ENCODE data around the gene B4GALNT4.
"Not testable (repeated sequence)": the region's sequence is repeated elsewhere in the genome, so short reads cannot be mapped to it uniquely, and the experiment has no call there.

The B4GALNT4 gene

DNA sequence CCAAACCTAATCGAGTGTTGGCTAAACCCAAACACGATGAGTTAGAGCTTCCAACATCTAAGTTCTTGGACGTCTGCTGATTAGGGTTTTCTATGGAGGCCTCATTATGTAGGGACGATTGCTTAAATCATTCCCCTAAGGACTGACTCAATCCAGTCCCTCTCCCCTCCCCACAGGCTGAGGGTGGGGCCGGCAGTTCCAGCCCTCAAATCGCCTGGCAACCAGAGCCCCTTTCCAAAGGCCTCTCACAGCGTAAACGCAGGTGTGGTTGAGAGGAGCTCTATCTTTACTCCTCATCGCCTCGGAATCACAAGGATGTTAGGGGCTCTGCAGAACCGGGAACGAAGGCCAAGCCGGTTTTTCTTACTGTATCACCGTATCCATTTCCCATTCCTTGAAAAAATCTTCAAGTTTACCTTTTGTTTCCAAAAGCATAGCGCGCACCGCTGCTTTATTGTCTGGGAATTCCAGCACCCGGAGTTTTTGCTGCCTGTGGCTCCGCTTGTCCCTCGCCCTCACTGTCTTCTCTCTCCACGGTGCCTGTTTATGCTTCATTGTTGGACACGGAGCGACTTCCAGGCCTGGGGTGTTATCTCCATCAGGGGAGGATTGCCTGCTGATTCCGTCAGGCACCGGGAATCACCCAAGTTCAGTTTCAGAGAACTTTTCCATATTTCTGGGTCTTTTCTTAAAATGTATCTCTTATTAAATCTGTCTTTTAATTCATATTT lies 34.9 kb upstream of the B4GALNT4 start:
- no peak for DNase-seq (ENCODE audit: low spot score)

DNA sequence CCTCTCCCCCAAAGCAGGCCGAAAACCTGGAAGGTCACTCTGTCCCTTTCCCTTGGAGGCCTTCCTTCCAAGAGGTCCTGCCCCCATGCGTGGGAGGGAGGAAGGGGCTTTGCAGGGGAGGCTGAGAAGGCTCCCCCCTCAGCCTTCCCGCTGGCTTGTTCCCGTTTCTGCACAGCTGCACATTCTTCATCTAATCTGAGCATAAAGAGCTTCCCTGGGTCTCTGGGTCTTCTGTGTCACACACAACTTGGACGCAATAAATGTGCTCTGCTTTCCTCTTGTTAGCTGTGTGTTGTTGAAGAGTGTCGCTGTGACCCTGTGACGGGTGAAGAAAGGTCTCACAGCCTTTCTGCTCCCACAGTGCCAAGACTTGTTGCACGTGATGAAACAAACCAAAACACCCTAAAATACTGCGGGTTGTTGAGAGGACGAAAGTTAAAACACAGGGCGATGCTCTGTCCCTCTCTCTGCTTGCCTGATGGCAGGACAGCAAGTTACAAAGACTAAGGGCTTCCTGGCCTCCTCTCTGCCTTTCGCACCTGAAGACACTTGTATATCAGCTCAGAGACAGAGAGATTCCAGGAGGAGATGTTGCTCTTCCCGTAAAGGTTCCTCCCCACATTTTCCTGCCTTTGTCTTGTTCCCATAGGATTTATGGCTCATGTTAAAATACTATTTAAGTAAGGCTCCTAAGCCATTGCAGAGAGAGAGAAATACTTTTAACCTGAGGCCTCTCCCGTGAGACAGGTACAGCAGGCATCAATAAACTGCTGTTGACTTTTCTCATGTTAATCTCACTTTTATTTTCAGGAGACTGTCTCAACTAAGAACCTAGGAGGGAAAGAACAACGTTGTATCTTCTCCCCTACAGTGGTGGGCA lies 33.3 kb upstream of the B4GALNT4 start:
- DNase-seq (ENCODE audit: low spot score) = peak; percentile 64

DNA sequence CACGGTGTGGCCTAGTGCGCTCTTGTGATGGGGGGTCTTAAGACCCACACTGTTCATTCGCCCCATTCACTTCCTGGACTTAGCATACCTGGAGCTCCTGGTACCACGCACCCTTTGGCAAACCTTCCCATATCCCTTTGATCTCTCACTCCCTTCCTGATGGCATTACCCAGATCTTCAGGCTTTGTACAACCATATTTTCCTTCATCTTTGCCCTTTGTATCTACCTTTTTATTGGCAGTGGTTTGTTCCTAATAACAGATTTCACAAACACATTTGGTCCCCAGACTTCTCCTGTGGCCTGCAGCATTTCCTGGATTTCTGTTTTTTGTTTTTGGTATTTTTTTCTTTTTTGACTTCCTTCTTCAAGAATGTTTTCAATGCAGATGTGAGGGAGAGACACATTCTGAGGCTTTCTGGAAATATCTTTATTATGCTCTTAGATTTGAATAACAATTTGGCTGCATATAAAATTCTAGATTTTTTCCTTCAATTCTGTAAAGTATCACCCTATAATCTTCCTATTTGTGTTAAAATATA lies 32.6 kb upstream of the B4GALNT4 start:
- DNase-seq (ENCODE audit: low spot score) = no peak

DNA sequence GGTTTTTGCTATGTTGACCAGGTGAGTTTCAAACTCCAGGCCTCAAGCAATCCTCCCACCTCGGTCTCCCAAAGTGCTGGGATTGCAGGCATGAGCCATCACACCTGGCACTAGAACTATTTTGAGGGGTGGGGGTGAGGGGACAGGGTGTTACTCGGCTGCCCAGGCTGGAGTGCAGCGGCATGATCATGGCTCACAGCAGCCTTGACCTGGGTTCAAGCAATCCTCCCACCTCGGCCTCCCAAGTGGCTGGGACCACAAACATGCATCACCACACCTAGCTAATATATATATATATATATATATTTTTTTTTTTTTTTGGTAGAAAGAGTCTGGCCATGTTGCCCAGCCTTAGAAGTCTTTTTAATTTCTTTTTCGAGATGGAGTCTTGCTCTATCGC lies 31.6 kb upstream of the B4GALNT4 start:
- no peak for DNase-seq (ENCODE audit: low spot score)

DNA sequence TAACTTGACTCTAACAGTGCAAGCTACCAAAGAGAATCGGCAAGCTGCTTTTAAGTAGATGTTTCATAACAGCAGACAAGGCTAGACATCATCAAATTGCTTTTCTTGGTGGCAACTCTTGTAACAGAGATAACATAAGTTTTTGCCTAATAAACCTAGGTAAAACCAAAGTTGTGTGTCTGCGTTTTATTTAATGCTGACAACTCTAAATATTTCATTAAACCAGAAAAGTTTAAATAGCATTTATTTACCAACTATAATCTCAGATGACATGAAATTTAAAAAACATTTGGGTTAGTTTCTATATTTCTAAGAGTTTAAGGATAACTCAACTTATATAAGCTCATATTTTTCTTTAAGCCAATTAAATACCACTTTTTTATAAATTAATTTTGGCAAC lies 29.3 kb upstream of the B4GALNT4 start:
- no peak for DNase-seq (ENCODE audit: low spot score)

DNA sequence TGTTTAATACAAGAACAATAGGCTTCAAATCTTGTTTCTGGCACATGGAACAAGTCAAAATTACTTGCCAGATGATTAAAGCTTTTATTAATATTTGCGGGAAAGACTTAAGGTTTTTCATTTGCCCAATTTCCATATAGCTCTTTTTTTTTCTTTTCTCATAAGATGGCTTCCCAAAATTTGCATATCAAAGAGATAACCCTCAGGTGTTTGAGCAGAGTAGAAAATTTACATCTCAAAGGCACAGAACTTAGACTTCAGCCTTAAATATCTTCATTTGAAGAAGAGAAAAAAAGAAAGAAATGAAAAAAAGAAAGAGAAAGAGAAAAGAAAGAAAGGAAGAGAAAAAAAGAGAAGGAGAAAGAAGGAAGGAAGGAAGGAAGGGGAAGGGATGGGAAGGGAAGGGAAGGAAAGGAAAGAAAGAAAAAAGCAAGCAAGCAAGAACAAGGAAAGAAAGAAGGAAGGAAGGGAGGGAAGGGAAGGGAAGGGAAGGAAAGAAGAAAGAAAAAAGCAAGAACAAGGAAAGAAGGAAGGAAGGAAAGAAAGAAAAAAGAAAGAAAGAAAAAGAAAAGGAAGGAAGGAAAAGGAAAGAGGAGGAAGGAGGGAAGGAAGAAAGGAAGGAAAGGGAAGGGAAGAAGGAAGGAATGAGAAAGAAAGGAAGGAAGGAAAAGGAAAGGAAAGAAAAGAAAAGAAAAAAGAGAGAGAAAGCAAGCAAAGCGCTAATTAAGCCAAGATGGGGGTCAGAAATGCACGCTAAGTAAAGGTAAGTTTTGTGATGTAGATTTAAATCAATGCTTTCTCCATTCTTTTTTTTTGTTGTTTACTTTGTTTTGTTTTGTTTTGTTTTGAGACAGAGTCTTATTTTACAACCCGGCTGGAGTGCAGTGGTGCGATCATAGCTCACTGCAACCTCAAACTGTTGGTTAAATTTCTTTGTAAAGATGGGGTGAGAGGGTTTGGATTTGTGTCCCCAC lies 28.5 kb upstream of the B4GALNT4 start:
- no peak for DNase-seq (ENCODE audit: low spot score)

DNA sequence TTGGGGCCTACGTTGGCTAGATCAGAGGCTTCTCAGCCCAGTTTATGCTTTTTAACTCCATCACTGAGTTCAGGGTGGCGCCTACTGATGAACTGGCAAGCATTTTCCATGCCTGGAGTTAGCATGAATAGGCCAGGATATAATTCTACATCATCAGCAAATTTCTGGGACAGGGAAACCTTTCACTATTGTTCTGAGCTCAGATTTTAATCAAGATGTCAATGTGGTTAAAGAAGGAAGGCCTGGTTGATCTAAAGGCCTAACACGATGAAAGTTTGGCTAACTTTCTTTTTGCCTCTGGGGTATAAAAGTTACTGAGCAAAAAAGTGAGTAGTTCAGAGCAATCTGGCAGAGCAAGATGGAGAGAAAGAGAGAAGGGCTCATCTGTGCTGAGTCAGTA lies 27.0 kb upstream of the B4GALNT4 start:
- DNase-seq (ENCODE audit: low spot score) = no peak

DNA sequence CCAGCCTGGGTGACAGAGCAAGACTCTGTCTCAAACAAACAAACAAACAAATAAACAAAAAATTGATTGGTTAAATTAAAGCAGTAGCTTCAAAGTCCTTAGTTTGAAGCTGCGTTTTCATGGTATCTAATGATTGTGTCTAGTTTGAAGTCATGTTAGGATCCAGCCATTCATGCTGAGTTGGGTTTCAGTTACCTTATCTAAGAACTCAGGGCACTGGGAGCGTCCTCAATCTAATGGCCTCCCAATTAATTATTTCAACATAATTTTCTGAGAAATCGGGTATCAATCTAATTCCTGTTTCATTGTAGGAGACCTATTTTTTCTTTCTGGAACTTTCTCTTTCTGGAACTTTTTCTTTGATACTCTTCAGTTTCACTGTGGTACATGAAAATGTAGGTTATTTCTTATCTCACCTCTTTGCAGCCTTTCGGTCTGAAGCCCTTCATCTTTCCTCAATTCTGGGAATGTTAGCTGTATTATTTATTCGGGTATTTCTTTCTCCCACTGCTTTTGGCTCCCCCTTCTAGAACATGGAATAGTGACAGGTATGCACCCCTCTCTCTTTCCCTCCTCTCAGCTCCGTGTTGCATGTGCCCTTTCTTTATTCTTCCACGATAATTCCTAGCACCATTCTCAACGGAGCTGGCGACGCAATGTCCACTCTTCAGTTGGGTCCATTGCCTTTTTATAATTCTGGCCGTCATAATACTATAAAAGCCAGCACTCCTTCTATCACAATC lies 24.3 kb upstream of the B4GALNT4 start:
- DNase-seq (ENCODE audit: low spot score) = no peak

DNA sequence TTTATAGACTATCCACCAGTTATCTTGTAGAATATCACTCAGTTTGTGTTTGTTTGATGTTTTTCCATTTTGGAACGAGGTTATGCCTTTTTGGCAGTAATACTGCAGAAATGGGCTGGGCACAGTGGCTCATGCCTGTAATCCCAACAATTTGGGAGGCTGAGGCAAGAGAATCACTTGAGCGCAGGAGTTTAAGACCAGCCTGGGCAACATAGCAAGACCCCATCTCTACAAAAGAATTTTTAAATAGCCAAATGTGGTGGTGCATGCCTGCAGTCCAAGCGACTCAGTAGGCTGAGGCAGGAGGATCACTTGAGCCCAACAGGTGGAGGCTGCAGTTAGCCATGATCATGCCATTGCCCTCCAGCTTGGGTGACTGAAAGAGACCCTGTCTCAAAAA lies 22.8 kb upstream of the B4GALNT4 start:
- DNase-seq (ENCODE audit: low spot score) = no peak

DNA sequence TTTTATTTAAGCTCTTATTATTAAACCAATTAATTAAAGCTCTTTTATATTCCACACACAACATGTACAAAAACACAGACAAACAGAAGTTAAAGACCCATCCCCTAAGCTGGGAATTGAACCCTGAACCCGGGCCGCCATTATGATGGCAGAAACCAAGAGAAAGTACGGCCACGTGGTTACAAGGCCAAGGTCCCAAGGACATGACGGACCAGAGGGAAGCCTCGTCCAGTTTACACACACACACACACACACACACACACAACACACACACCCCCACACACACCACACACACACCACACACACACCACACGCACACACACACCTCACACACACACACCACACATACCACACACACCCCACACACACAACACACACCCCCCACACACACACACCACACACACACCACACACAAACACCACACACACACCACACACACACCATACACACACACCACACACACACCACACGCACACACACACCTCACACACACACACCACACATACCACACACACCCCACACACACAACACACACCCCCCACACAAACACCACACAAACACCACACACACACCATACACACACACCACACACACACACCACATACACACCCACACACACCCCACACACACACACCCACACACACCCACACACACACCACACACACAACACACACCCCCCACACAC lies 19.9 kb upstream of the B4GALNT4 start:
- DNase-seq (ENCODE audit: low spot score) = not testable (repeated sequence)

DNA sequence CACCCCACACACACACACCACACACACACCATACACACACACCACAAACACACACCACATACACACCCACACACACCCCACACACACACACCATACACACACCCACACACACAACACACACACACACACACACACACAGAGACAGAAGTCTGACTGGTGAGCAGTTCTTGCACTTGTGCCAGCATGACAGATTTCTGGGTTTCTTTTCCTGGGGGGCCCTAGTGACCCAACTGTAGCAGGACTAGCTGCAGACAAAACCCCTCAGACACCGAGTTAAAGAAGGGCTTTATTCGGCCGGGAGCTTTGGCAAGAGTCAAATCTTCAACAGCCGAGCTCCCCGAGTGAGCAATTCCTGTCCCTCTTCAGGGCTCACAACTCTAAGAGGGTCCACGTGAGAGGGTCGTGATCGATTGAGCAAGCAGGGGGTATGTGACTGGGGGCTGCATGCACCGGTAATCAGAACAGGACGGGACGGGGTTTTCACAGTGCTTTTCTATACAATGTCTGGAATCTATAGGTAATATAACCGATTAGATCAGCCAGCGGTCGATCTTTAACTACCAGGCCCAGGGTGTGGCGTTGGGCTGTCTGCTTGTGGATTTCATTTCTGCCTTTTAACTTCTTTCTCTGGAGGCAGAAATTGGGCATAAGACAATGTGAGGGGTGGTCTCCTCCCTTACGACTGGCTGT lies 19.1 kb upstream of the B4GALNT4 start:
- not testable (repeated sequence) for DNase-seq (ENCODE audit: low spot score)

DNA sequence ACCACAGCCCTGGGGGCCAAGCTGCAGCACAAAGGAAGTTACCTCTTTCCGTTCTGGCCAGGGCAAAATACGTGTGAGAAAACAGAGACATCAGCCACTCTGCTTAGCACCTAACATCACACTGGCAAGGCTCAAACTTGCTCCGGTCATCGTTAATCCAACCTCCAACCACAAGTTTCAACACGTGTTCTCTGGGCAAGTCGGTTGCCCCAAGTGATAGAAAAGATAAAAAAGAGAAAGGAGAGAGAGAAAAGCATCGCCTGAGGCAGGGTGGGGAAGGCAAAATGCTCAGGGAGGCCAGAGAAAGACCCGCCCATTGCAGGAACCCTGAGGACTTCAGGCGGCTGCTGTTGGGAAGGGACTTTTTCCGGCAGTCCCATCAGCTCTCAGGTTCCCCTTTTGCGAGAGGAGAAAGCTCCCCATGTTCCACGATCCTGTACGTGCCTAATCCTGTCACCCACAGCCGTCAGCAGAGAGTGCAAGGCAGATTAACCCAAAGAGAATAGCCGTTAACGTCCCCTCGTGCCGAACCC lies 18.5 kb upstream of the B4GALNT4 start:
- DNase-seq (ENCODE audit: low spot score) = no peak

DNA sequence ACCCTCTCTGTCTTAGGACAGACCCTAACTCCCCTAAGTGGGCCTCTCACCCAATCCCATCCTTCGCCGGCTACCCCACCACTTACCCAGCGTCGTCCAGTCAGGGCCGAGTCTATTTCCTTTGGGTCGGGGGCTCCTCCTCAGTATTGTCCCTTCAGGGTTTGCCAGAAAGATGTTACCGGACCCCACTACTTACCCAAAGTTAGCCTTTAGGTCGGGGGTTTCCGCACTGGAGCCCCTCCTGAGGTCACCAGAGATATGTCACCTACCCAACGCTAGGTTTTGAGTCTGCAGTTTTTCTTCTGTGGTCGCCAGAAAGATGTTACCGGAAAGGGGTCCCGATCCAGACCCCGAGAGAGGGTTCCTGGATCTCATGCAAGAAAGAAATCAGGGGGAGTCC lies 17.9 kb upstream of the B4GALNT4 start:
- no peak for DNase-seq (ENCODE audit: low spot score)

DNA sequence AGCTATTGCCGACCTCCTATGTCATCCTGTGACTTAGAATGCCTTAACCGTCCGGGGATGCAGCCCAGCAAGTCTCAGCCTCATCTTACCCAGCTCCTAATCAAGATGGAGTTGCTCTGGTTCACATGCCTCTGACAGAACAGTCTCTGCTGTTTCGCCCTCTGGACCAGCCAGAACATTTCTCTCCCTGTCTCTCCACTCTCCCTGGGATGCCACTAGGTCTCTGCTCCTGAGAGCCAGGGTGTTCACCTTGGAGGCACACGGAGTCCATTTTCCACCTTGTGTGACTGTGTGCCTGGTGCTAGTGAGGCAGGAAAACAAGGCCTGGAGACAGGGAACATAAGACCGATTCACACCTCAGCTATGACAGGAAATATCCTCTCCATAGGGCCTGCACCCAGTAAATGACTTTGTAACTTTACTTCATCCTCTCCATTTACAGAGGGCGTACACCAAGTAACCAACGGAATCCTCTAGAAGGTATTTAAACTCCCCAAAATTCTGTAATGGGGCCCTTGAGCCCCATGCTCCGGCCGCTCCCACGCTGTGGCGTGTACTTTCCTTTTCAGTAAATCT lies 16.8 kb upstream of the B4GALNT4 start:
- DNase-seq (ENCODE audit: low spot score) = no peak

DNA sequence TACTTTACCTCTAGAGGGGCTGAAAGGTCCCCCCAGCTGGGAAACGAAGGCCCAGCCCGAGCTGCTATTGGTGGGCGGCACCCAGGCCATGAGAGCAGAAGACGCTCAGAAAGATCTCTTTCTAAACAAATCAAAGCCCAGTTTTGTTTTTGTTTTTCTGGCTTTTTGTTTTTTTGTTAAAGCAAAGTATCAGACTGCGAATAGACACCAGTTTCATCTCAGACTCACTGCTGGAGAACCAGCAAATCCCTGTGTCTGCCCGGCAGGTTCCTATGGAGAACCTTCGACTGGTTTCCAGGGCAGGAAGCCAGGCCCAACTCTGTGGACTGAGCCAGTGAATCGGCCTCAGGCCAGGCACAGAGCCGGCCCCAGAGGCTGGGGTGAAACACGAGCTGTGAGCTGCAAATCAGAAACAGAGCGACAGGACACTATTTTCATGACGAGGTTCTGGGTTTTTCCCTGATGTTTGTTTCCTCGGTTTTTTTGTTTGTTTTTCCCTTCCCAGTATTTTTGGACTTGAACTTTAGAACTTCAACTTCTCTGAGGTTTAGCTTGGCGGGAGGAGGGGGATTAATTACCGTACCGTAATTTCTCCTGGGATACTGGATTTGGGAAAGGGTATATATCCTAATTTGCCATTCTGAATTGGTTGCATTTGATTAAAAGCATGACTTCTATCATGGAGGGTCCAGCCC lies 16.0 kb upstream of the B4GALNT4 start:
- DNase-seq (ENCODE audit: low spot score) = peak; percentile 81

DNA sequence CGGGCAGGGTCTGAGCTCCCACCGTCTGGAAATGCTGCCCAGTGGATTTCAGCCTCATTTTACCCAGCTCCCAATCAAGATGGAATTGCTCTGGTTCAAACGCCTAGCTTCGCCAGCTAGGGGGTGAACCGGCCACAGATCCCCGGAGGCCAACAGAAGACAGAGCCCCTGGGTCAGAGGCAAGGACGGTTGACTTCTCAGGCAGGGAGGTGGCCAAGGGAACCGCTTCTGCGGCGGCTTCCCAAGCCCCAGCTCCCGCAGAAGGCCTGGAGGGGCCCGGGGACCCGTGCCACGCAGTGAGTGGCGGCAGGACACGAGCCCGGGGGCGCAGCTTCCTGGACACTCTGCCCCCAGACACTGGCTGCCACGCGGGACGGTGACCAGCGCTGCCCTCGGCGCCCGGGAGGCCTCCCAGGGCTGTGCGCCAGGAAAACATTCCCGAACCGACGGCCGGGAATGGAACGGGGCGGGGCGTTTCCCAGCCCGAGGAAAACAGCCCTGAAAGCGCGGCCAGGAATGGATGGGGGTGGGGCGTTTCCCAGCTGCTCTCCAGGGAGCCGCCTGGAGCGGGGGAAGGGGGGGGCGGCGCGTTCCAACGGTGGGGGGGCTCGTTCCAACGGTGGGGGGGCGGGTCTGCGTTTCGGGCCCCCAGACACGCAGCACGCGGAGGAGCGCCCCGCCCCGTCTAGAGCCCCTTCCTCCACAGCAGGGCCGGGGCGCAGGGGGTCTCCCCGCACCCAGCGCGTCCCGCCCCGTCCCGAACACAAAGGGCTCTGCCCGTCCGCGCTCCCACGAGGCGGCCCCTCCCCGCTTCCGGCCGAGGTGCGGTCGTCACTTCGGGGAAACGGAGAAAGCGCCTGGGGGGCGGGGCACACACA lies 13.5 kb upstream of the B4GALNT4 start:
- DNase-seq (ENCODE audit: low spot score) = peak; percentile 68

DNA sequence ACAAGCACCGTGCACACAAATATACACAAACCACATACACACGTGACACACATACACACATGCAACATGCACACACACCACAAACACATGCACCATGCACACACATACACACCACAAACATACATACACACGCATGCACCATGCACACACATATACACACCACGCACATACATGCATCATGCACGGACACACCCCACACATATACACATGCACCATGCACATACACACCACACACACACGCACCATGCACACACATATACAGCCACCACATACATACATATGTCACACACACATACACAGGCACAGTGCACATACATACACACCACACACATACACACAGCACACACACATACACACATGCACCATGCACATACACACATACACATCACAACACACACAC lies 12.7 kb upstream of the B4GALNT4 start:
- DNase-seq (ENCODE audit: low spot score) = no peak

DNA sequence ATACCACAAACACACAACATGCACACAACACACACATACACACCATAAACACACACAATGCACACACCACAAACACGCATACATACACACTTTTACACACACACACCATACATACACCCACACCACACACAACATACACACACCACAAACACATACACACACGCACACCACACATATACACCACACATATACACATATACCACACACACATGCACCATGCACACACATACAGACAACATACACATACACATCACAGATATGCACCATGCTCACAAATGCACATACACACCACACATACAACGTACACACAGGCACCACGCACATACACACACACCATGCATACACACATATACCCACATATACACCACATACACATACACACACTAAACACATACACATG lies 11.7 kb upstream of the B4GALNT4 start:
- DNase-seq (ENCODE audit: low spot score) = no peak

Measured in Ammon's horn (tissue), 1 donor.